CD1c-positive myeloid dendritic cell (primary cell): ENCODE results near the gene PPARGC1A.

Experiments used
- DNase-seq: peaks from one replicate; pipeline ENCODE4 v3.0.0-alpha.2; 2016; ENCODE audit errors: extremely low spot score

PPARGC1A gene

GRCh38 chr4:23774909-23775308 lies 114.9 kb downstream of the PPARGC1A start:
- DNase-seq, result no peak

GRCh38 chr4:23773884-23774636 lies 115.8 kb downstream of the PPARGC1A start:
- DNase-seq, result no peak

GRCh38 chr4:23770011-23770410 lies 119.8 kb downstream of the PPARGC1A start:
- DNase-seq, result no peak

- no peak for DNase-seq
Observed at GRCh38 chr4:23769406-23769805, 120.4 kb downstream of the PPARGC1A start.

- DNase-seq, result no peak
Observed at GRCh38 chr4:23768541-23768940, 121.3 kb downstream of the PPARGC1A start.

GRCh38 chr4:23766344-23766743 lies 123.5 kb downstream of the PPARGC1A start:
- DNase-seq, result no peak

- DNase-seq, result no peak
Observed at GRCh38 chr4:23763559-23763958, 126.3 kb downstream of the PPARGC1A start.

- DNase-seq, result no peak
Observed at GRCh38 chr4:23762551-23762950, 127.3 kb downstream of the PPARGC1A start.

GRCh38 chr4:23759066-23759465 lies 130.8 kb downstream of the PPARGC1A start:
- DNase-seq, result no peak

GRCh38 chr4:23754688-23755087 lies 135.2 kb downstream of the PPARGC1A start:
- no peak for DNase-seq

- no peak for DNase-seq
Observed at GRCh38 chr4:23750125-23750524, 139.7 kb downstream of the PPARGC1A start.

GRCh38 chr4:23747281-23747735 lies 142.5 kb downstream of the PPARGC1A start:
- no peak for DNase-seq

- no peak for DNase-seq
Observed at GRCh38 chr4:23746672-23747071, 143.2 kb downstream of the PPARGC1A start.

- DNase-seq, result no peak
Observed at GRCh38 chr4:23746027-23746426, 143.8 kb downstream of the PPARGC1A start.

- DNase-seq, result no peak
Observed at GRCh38 chr4:23745377-23745776, 144.5 kb downstream of the PPARGC1A start.
